Stimulated activated CD4-positive, alpha-beta T cell treated with anti-CD3 and anti-CD28 coated beads, TNF-alpha, amount 100 ng/mL, for 4 hours (primary cell): ENCODE measurements around the gene ASXL2.
"Not testable (repeated sequence)": the region's sequence is repeated elsewhere in the genome, so short reads cannot be mapped to it uniquely, and the experiment has no call there.

Experiments
- DNase-seq, 3 experiments: peaks; one replicate each; pipeline ENCODE4 v3.0.0-alpha.2; 2020; ENCODE audit warnings: low read depth in 3 of 3

Gene ASXL2

DNA sequence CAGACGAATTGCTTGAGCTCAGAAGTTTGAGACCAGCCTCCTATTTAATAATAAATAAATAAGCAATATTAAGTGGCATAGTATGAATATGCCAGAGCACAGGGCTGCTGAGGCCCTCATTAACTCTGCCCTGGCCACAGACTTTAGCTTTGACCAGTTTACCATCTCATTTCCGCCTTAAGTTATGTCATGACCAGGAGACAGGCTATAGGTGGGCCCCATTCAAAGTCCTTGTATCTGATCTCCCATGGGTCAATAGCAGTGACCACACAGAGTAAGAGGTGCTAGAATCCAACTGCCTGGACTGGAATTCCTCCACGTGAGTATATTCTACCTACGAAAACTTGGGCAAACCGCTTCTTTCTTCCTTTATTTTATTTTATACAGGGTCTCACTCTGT lies 13.4 kb upstream of the ASXL2 start:
- no peak for DNase-seq

DNA sequence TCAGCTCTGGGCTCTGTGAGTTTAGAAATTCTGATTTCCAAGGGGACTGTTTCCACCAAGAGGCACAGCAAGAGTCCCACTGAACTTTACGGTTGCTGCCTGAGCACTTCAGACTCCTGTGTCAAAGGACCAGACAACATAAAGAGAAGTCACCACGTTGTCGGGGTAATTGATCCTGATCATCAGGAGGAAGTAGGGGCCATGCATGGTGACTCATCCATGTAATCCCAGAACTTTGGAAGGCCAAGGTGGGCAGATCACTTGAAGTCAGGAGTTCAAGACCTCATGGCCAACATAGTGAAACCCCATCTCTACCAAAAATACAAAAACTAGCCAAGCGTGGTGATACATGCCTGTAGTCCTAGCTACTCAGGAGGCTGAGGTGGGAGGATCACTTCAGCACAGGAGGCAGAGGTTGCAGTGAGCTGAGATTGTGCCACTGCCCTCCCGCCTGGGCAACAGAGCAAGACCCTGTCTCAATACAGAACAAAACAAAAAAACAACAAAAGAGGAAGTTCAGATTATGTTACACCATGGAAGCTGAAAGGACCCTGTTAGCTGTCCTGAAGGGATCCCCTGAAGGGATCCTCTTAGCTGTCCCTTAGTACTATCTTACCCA lies 9.4 kb upstream of the ASXL2 start:
- no peak for DNase-seq

DNA sequence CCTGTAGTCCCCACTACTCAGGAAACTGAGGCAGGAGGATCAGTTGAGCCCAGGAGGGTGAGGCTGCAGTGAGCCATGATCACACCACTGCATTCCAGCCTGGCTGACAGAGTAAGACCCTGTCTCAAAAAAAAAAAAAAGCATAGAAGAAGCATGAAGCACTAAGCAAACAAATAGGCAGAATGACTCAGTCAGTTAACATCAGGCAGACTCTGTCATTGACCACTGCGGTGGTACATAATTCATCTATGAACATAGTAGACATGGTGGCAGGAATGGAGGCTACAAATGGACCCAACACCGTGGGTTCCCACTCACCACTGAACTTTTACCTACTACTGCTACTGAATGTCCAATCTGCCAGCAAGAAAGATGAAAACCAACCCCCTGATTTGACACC lies 7.6 kb upstream of the ASXL2 start:
- DNase-seq: no peak

DNA sequence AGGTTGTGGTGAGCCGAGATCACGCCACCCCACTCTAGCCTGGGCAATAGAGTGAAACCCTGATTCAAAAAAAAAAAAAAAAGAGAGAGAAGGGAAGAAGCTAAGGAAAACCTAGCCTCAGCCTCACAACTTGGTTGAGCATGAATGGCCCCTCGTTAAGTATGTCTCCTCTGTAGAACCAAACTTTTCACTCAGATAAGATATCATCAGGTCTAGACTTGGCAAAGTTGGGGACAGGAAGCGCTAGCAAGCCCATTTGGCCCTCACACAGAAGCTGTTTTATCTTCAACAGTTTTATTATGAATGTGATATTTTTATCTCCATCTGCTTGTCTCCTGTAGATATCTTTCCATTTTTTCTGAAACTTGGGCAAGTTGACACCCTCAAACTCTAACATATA lies 3.5 kb upstream of the ASXL2 start:
- DNase-seq: no peak

DNA sequence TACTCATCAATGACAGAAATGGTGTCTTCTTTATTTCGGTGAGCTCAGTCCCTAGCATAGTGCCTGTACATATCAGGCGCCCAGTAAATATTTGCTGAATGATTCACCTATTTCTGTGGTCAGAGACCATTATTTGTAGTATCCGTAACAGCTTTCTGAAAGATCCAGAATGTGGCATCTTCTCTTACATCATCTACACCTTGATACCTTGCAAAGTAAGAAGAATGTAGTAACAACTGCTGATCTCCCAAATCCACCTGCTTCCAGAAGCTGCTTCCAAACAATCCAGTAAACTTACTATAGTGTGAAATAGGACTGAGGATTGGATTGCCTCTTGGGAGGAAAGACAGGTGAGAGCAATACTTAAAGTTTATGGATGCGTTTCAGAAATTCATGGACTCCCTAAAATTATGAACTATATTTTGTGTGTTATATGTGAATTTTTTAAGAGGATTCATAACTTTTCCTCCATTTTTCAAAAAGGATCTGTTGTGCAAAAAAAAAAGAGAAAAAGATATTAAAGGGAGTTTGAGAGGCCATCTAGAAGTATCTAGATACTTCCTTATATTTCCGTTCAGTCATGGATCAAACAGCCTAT lies 945 bp upstream of the ASXL2 start:
- DNase-seq: no peak

DNA sequence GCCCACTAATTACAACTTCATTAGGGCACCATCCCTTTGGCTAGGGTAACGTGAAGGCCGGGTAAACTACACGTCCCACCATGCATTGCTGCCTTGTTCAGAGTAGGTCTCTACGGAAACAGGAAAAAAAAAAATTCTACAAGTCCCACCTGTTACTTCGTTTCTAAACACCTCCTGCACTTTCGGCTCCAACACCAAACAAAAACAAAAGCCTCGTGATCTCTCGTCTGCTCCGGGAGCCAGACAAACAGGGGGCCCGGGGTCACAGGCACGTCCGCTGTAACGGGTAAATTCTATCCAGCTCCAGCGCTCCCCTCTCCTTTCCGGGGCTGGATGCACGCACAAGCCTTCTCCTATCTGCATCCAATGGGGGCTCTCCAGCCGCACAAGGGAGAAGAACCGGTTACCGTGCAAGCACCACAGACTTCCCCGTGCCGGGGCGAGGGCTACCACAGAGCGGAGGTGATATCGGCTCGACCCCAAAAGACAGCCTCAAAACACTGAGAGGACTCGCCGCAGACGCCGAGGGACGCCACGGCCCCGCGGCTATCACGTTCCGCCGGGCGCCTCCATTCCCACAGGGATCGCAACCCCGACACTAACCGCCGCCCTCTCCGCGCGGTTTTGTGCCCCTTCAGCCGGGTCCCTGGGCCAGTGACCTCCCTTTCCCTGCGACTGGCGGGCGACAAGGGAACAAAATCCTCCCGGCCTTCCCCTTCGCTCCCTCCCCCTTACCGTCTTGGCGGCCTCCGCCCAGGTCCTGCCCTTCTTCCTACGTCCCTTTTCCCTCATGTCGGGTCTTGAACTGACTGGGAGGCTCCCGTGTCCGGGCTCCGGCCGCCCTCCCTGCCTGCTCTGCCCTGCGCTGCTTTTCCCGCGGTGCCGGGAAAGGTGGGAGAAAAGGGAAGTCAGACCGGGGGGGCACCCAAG lies 591 bp downstream of the ASXL2 start:
- peak; percentile 18 to 29 (median 18) for DNase-seq

DNA sequence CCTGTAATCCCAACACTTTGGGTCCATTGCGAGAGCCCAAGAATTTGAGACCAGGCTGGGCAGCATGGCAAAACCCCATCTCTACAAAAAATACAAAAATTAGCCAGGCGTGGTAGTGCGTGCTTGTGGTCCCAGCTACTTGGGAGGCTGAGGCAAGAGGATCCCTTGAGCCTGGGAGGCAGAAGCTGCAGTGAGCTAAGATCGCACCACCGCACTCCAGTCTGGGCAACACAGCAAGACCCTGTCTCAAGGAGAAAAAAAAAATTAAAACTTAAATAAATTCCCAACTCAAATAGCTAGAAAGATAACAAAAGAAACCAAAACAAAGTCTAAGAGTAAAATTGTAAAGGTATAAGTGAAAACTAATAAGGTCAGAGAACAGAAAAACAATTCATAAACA lies 6.2 kb downstream of the ASXL2 start:
- no peak for DNase-seq

DNA sequence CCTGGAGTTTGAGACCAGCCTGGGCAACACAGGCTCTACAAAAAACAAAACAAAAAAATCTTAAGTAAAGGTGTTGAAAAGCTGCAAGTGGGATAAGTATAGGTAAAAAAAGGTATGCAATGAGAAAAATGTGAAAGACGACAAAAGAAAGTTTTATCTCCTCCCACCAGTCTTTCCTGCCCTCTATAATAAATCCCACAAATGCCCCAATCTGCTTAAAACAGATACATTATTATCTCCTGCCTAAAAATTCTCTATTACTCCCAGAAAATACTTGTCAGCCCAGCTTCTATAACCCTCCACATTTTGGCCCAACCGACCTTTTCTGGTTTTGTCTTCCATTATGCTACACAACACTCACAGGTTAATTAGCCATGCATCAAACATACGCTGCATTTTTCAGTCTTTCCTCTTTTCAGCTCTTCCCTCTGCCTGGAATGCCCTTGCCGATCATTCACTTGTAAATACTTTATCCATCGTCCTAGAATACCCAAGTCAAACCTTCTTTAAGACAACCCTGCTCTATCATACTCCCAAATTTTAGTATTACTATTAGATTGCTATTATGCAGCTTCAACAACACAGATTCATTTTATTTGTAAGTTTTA lies 10.8 kb downstream of the ASXL2 start:
- DNase-seq: no peak

DNA sequence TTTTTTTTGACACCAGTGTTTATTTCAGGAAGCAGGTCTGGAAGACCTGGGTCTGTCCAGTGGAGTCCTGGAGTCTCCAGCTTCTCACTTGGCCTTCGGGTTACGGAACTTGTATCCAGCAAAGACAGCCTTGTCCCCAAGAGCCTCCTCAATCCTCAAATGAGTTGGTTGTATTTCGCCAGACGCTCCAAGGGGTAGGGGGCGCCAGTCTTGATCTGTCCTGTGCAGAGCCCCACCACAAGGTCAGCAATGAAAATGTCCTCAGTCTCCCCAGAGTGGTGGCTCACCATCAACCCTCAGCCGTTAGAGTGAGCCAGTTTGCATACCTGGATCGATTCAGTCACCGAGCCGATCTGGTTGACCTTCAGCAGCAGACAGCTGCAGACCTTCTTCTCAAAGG lies 21.9 kb downstream of the ASXL2 start:
- DNase-seq: no peak

DNA sequence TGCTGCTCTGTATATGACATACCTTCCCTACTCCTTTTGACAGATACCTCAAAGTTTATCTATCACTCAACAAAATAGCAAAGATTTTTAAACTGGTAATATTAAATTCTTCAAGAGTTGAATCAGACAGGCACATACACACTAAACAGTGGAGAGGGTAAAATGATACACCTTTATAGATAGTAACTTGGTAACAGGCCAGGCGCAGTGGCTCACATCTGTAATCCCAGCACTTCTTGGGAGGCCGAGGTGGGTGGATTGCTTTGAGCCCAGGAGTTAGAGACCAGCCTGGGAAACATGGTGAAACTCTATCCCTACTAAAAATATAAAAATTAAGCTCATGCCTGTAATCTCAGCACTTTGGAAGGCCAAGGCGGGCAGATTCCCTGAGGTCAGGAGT lies 23.2 kb downstream of the ASXL2 start:
- no peak for DNase-seq

DNA sequence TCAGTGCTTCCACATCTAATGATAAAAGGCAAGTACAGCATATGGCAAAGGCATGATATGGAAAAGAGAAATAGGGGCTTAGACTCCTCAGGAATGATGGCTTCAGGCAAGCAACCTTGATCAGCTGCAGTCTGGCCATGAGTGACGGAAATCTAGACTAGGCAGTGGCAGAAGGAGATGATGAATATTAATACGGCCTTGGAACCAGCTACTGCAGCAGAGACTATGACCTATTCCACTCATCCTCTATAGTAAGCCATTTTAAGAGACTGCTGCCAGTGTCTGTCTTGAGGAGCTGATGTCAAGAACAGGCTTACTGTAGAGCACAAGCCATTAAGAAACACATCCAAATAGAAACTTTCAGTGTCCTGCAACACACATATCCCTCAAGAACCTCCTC lies 23.7 kb downstream of the ASXL2 start:
- DNase-seq: no peak

DNA sequence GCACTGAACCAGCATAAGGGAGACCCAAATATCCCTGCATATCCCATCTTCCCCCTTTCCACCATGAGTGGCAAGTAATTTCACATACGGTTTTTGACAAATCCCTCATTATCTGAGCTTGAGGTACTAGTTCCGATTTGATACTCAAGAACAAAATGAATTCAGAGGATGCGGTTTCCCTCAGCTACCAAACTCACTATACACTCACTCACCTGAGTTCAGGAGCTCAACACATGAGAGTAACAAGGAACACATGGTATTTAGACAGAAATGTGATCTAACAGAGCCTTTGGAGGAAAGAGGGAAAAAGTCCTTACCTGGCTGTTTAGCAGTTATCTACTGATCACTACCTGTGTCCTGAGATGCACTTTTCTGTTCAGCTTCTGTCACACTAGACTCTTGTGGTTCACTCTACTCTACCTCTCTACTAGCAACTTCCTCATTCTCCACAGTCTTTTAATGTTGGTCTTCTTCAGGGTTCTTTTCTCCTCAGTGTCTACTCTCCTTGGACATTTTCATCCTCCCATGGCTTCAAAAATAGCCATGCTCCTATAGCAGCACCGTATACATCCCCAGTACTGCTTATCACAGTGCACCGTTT lies 25.1 kb downstream of the ASXL2 start:
- no peak for DNase-seq

DNA sequence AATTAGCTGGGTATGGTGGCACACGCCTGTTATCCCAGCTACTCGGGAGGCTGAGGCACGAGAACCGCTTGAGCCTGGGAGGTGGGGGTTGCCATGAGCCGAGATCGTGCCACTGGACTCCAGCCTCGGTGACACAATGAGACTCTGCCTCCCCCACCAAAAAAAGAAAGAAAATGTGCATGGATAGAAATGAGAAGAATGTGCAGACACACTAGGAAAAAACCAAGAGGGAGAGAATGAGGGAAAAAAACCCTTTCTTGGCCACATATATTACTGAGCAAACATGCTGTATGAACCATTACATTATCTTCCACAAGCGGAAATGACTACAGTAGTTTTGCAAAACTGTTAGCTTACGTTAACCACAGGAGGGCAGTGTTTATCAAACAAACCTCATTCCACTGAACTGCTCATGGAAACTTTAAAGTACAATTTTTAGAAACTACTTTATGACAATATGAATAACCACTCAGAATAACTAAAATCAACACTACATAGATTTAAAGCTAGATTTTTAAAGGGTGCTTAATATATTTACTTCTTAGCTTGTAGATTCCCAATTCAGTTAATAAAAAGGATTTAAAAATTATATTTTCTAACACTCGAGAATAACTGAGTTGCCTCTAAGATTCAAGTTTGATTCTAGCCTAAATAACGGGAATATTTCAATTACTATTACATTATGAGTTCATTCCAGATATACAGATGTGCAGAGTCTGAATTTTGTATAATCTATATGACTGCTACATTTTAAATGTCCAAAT lies 26.4 kb downstream of the ASXL2 start:
- DNase-seq: peak in 1 of 3 experiments; percentile 8

DNA sequence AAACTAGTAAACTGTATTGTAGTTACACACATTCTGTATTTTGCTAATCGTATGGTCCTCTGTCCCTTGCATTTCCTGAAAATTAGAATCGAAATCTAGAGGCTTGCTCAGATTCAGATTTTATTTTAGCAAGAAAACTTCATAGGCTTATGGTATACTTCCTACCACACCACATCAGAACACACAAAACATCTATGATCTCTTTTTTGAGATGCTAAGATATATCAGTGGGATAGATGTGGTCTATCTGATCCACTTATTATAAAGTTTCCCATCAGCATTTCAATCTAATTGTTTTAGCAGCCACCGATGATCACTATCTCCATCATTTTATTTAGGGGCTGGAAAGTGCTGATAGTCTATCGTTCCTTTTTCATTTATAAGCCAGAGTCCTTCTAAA lies 27.9 kb downstream of the ASXL2 start:
- not testable (repeated sequence) for DNase-seq

DNA sequence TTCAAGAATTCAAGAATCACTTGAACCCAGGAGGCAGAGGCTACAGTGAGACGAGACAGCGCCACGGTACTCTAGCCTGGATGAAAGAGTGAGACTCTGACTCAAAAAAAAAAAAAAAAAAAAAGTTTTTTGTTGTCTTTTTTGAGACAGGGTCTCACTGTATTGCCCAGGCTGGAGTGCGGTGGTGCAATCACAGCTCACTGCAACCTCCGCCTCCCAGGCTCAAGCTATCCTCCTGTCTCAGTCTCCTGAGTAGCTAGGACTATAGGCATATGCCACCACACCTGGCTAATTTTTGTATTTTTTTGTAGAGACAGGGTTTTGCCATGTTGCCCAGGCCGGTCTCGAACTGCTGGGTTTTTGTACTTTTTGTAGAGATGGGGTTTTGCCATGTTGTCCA lies 28.9 kb downstream of the ASXL2 start:
- DNase-seq: not testable (repeated sequence)

DNA sequence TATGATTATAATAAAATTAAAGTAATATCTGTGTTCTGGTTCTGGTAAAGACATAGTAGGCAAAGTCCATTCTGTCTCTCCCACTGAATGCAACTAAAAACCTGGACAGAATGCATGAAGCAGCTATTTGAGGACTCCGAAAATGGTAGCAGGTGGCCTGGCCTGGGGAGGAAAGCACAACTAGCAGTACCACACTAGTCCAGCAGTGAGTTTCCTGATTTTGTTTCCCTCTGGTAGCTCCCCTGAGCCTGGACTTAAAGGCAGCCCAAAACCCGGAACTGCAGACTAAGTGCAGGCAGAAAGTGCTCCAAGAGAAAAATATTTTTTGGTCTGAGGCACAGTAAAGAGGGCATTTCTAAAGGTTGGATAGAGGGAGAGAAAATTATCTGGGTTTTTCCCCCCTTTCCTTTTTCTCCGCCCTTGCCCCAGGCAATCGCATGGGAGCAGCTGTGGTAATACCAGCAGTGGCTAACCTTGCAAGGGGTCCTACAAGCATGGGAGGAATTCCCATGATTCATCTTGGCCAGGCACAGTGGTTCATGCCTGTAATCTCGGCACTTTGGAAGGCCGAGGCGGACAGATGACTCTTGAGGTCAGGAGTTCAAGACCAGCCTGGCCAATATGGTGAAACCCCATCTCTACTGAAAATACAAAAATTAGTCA lies 32.3 kb downstream of the ASXL2 start:
- DNase-seq: no peak

DNA sequence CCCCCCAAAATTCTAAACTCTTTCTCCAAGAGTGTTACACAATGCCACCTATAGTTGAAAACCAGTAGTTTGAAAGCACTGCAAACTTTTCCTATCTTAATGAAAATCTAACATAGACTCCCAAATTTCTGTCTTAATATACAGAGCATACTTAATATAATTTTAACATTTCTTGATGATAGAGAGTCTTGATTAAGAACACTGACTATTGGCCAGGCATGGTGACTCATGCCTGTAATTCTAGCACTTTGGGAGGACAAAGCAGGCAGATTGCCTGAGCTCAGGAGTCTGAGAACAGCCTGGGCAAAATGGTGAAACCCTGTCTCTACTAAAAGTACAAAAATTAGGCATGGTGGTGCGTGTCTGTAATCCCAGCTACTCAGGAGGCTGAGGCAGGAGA lies 34.2 kb downstream of the ASXL2 start:
- DNase-seq: no peak

DNA sequence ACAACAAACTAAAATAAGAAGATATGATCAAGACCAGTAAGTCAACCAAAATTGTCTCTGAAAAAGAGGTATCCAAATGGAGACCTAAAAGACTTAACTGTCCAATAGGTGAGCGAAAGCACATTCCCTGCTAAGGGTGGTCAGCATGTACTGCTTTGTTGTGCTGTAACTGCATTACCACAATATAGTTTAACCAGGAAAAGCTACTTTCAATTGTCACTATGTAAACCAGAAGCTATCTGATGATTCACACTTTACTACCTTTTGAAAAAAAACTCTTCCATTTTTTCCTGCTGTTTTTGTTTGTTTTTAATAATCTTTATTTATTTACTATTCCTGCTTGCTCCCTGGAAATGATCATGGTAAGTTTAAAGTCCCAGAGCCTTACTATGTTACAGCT lies 36.1 kb downstream of the ASXL2 start:
- DNase-seq: no peak

DNA sequence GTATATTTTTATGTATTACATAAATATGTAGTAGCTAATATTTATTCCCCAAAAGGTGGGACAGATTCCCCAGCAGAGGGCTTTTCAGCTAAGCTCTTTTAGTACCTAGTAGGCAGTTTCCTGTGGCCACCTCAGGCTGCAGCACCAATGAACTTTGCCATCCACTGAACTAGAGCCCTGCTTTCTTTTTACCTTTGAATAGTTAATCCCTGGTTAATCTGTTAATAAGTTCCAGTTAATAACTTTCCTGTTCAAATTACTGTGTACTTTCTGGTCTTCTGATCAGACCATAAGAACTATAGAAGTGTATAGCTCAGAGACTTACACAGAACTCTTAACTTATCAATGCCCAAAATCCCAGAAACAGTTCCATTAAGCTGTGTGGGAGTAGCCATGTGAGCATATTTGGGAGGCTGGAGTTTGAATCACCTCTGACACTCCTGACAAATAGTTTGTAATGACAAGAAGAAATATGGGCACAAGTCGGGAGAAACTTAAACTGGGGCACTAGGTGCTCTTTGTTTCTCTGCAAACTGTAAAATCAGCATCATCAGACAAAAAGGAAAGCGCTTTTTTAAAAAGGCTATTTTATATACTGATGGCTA lies 40.0 kb downstream of the ASXL2 start:
- DNase-seq: no peak

DNA sequence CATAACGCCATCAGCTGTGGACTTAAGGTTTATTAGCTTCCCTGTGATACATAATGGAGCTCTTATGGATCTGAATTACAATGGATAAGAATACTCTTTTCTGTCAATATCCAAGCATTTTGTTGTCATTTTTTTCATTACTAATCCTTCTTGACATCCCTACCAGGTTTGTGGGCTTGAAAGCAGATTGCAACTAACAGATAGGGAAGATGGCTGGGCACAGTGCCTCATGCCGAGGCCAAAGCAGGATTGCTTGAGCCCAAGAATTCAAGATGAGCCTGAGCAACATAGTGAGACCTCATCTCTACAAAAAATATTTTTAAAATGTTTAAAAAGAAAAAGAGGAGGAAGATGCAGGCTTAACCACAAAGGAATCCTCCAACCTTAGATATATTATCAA lies 42.4 kb downstream of the ASXL2 start:
- DNase-seq: no peak
